Measurements from ENCODE around the gene UBE2D2. TPM values are rescaled to one million over a fixed set of nuclear protein-coding genes. Genes with fewer than 3 reads are reported as not detected.
A peak's percentile ranks its signal among the peaks of the same experiment; 100 is the strongest.

The UBE2D2 gene
- total and polyA plus RNA-seq, 2 of the 13 experiments (the other 11 are each of a cell fraction or from before 2014, with no cell fraction given) = 79.1 to 109 TPM

GRCh38 chr5:139638090-139638735, 77.1 kb downstream of the UBE2D2 start (continued):
- TF ChIP-seq PATZ1 (CRISPR knock-in tag; IDR thresholded peaks at IDR 0.05) = peak; percentile 41; the same call in 1 of the 2 replicates
- TF ChIP-seq CC2D1A (CRISPR knock-in tag; IDR thresholded peaks at IDR 0.05) = no peak
- TF ChIP-seq RFXAP (CRISPR knock-in tag; IDR thresholded peaks at IDR 0.05; ENCODE audit: borderline replicate concordance) = no peak
- TF ChIP-seq THAP9 (CRISPR knock-in tag; IDR thresholded peaks at IDR 0.05; ENCODE audit: borderline replicate concordance) = no peak
- TF ChIP-seq JARID2 (CRISPR knock-in tag; IDR thresholded peaks at IDR 0.05; ENCODE audit: insufficient replicate concordance) = no peak
- no peak for TF ChIP-seq FOXA3 (CRISPR knock-in tag; IDR thresholded peaks at IDR 0.05)
- TF ChIP-seq GMEB2 (CRISPR knock-in tag; IDR thresholded peaks at IDR 0.05; ENCODE audit: low read depth) = no peak
- TF ChIP-seq ZNF558 (CRISPR knock-in tag; IDR thresholded peaks at IDR 0.05; ENCODE audit: borderline replicate concordance) = 0 out of 2 replicates have a peak, but pooled peaks have one; percentile 64
- 0 out of 2 replicates have a peak, but pooled peaks have one; percentile 6 for TF ChIP-seq ZNF275 (CRISPR knock-in tag; IDR thresholded peaks at IDR 0.05; ENCODE audit: borderline replicate concordance)
- no peak for TF ChIP-seq HDAC6 (IDR thresholded peaks at IDR 0.05; ENCODE audit: low read depth, low read length)
- 0 out of 2 replicates have a peak, but pooled peaks have one; percentile 11 for TF ChIP-seq FOSL2 (CRISPR knock-in tag; IDR thresholded peaks at IDR 0.05)
- TF ChIP-seq HNRNPH1 (optimal IDR thresholded peaks at IDR 0.05; ENCODE audit: low read depth, low read length) = no peak
- no peak for TF ChIP-seq ZNF724P (CRISPR knock-in tag; IDR thresholded peaks at IDR 0.05; ENCODE audit: borderline replicate concordance)
- 0 out of 2 replicates have a peak, but pooled peaks have one; percentile 1 for TF ChIP-seq DMAP1 (CRISPR knock-in tag; IDR thresholded peaks at IDR 0.05)
- no peak for TF ChIP-seq GATAD2A (CRISPR knock-in tag; IDR thresholded peaks at IDR 0.05)
- peak; percentile 34; the same call in 1 of the 2 replicates for TF ChIP-seq ZFX (CRISPR knock-in tag; IDR thresholded peaks at IDR 0.05; ENCODE audit: low read depth)
